ENCODE measurements around the gene ELF1. TPM values are rescaled to one million over a fixed set of nuclear protein-coding genes. Genes with fewer than 3 reads are reported as not detected.

The ELF1 gene
- total and polyA plus RNA-seq, 9 donors = 28.5 to 53.2 (median 47.7) TPM

GRCh38 chr13:40992678-40993518 lies 26.2 kb downstream of the ELF1 start:
- no peaks in the 10 kb centered on the region for H3K27me3 ChIP-seq
- H3K4me1 ChIP-seq (ENCODE audit: insufficient read depth) = peaks cover 6% of the 10 kb centered on the region
- no peak for TF ChIP-seq POLR2A (IDR thresholded peaks at IDR 0.05)
- TF ChIP-seq EP300 (IDR thresholded peaks at IDR 0.05) = no peak
- TF ChIP-seq CTCF (IDR thresholded peaks at IDR 0.05) = no peak
- H3K9me3 ChIP-seq = no peaks in the 10 kb centered on the region
- H3K4me3 ChIP-seq = no peak overlapping the region
- intact Hi-C loops (cut with DNase I) = loop anchor here in 2 of 4 donors (10.0 kb wide), 2 partner anchors 62 to 68 kb away; no protein-coding TSS in a partner anchor
- no peaks in the 10 kb centered on the region for H3K36me3 ChIP-seq
- WGBS, 3 donors = 76 to 86% (median 79%) methylated on average over 11 of the region's 11 CpGs
- H3K27ac ChIP-seq = no peak overlapping the region
- DNase-seq = no peak

- Histone ChIP-seq H3K9me3 (no peaks in the 10 kb centered on the region), H3K36me3 (no peaks in the 10 kb centered on the region), H3K4me1 (ENCODE audit: insufficient read depth) (peaks cover 4% of the 10 kb centered on the region), H3K27ac (peak overlapping the region in 1 of 2 donors; percentile 9), H3K4me3 (no peak overlapping the region), H3K27me3 (no peaks in the 10 kb centered on the region)
- TF ChIP-seq POLR2A (IDR thresholded peaks at IDR 0.05) (no peak), EP300 (IDR thresholded peaks at IDR 0.05) (no peak), CTCF (IDR thresholded peaks at IDR 0.05) (no peak)
- DNase-seq = no peak
- intact Hi-C loops (cut with DNase I) = no loop called here
- WGBS, 3 donors = 95 to 96% (median 95%) methylated on average over 2 of the region's 2 CpGs
Observed at GRCh38 chr13:40987606-40988280, 31.4 kb downstream of the ELF1 start.

GRCh38 chr13:40986101-40986856 lies 32.8 kb downstream of the ELF1 start:
- DNase-seq = no peak
- Histone ChIP-seq H3K9me3 (no peaks in the 10 kb centered on the region), H3K36me3 (no peaks in the 10 kb centered on the region), H3K4me3 (no peak overlapping the region), H3K27ac (peak overlapping the region in 1 of 2 donors; percentile 78), H3K4me1 (ENCODE audit: insufficient read depth) (peaks cover 4% of the 10 kb centered on the region), H3K27me3 (no peaks in the 10 kb centered on the region)
- intact Hi-C loops (cut with DNase I) = no loop called here
- no peak for TF ChIP-seq CTCF (IDR thresholded peaks at IDR 0.05)
- no peak for TF ChIP-seq POLR2A (IDR thresholded peaks at IDR 0.05)
- no peak for TF ChIP-seq EP300 (IDR thresholded peaks at IDR 0.05)
- WGBS, 3 donors = 35 to 40% (median 35%) methylated on average over 5 of the region's 5 CpGs

- WGBS, 3 donors = 43 to 61% (median 44%) methylated on average over 5 of the region's 5 CpGs
- H3K27ac ChIP-seq = peak overlapping the region in 1 of 2 donors; percentile 78
- no peak for DNase-seq
- TF ChIP-seq CTCF (IDR thresholded peaks at IDR 0.05) = no peak
- TF ChIP-seq POLR2A (IDR thresholded peaks at IDR 0.05) = no peak
- TF ChIP-seq EP300 (IDR thresholded peaks at IDR 0.05) = no peak
- H3K4me1 ChIP-seq (ENCODE audit: insufficient read depth) = peaks cover 4% of the 10 kb centered on the region
- intact Hi-C loops (cut with DNase I) = no loop called here
- no peaks in the 10 kb centered on the region for H3K9me3 ChIP-seq
- no peak overlapping the region for H3K4me3 ChIP-seq
- H3K36me3 ChIP-seq = no peaks in the 10 kb centered on the region
- no peaks in the 10 kb centered on the region for H3K27me3 ChIP-seq
Observed at GRCh38 chr13:40985381-40986100, 33.6 kb downstream of the ELF1 start.

Measured in ovary (tissue), 9 donors.